ENCODE data around the gene MUTYH.

The MUTYH gene

DNA sequence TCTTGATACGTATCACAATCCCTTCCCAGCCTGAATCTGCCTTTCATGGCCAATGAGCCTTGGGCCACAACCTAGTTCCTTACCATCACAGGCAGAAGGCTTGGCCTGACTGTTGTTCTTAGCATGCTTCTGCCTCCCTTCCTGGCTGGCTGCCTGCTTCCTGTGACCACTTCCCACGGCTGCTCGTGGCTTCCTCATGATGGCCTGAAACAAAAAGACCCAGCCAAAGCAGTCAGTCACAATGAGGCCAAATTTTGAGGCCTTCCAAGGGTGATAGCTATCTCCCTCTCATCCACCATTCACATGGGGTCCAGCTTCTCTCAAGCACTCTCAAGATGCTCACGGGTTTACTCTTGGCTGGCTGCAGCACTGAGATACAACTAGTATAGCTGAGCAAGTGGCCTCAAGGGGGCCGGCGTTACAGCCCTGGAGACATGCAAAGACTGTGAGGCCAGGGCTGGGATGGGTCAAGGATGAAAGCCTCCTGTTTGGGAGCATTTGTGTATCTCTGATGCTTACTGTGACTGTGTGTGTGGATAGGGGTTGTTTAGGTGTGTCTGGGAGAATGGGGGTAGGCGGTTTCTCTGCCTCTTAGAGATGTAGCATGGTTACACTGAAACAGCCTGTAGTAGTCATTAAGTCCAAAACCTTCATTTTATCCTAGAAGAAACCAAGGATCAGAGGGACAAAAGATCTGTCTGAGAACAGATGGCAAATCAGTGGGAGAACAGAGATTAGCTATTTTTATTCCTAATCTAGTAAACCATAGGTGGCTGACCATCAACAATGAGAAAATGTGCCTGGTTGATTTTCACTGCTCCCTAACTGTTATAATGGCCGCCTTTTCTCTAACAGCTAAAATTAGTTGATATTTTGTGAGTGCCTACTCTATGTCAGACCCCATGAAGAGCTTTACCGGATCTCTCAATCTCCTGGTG lies 5.7 kb downstream of the MUTYH start:
- H2AFZ ChIP-seq (ENCODE audit: low read length, unreplicated experiment): no peak overlapping the region
- H3K27me3 ChIP-seq (ENCODE audit: insufficient read depth, low read length): no peaks in the 10 kb centered on the region
- peaks cover 6% of the 10 kb centered on the region for H3K4me1 ChIP-seq (ENCODE audit: control insufficient read depth, insufficient read depth, low read length, unreplicated experiment)
- no peak overlapping the region for H3K4me3 ChIP-seq (ENCODE audit: low read depth, low read length)
- H3K79me2 ChIP-seq (ENCODE audit: control insufficient read depth, insufficient read depth, low read length, unreplicated experiment): peaks cover 10% of the 10 kb centered on the region
- H3K36me3 ChIP-seq (ENCODE audit: insufficient read depth, low read length): peaks cover 9% of the 10 kb centered on the region
- no peak overlapping the region for H3K27ac ChIP-seq (ENCODE audit: low read depth, low read length)

GRCh38 chr1:45332346-45332720 lies 7.9 kb downstream of the MUTYH start:
- H2AFZ ChIP-seq (ENCODE audit: low read length, unreplicated experiment): no peak overlapping the region
- H3K27ac ChIP-seq (ENCODE audit: low read depth, low read length): no peak overlapping the region
- H3K4me3 ChIP-seq (ENCODE audit: low read depth, low read length): no peak overlapping the region
- peaks cover 3% of the 10 kb centered on the region; the same call in 1 of the 2 replicates for H3K36me3 ChIP-seq (ENCODE audit: insufficient read depth, low read length)
- H3K4me1 ChIP-seq (ENCODE audit: control insufficient read depth, insufficient read depth, low read length, unreplicated experiment): peaks cover 14% of the 10 kb centered on the region
- no peaks in the 10 kb centered on the region for H3K79me2 ChIP-seq (ENCODE audit: control insufficient read depth, insufficient read depth, low read length, unreplicated experiment)
- H3K27me3 ChIP-seq (ENCODE audit: insufficient read depth, low read length): no peaks in the 10 kb centered on the region

GRCh38 chr1:45331436-45332345 lies 8.5 kb downstream of the MUTYH start:
- H3K27me3 ChIP-seq (ENCODE audit: insufficient read depth, low read length): no peaks in the 10 kb centered on the region
- H3K27ac ChIP-seq (ENCODE audit: low read depth, low read length): no peak overlapping the region
- no peak overlapping the region for H3K4me3 ChIP-seq (ENCODE audit: low read depth, low read length)
- H3K79me2 ChIP-seq (ENCODE audit: control insufficient read depth, insufficient read depth, low read length, unreplicated experiment): no peaks in the 10 kb centered on the region
- peaks cover 14% of the 10 kb centered on the region for H3K4me1 ChIP-seq (ENCODE audit: control insufficient read depth, insufficient read depth, low read length, unreplicated experiment)
- no peak overlapping the region for H2AFZ ChIP-seq (ENCODE audit: low read length, unreplicated experiment)
- H3K36me3 ChIP-seq (ENCODE audit: insufficient read depth, low read length): peaks cover 3% of the 10 kb centered on the region; the same call in 1 of the 2 replicates

- Histone ChIP-seq H3K79me2 (ENCODE audit: control insufficient read depth, insufficient read depth, low read length, unreplicated experiment) (no peaks in the 10 kb centered on the region), H3K36me3 (ENCODE audit: insufficient read depth, low read length) (peaks cover 3% of the 10 kb centered on the region; the same call in 1 of the 2 replicates), H3K27ac (ENCODE audit: low read depth, low read length) (no peak overlapping the region), H2AFZ (ENCODE audit: low read length, unreplicated experiment) (no peak overlapping the region), H3K4me3 (ENCODE audit: low read depth, low read length) (no peak overlapping the region), H3K27me3 (ENCODE audit: insufficient read depth, low read length) (no peaks in the 10 kb centered on the region), H3K4me1 (ENCODE audit: control insufficient read depth, insufficient read depth, low read length, unreplicated experiment) (peaks cover 26% of the 10 kb centered on the region)
Observed at GRCh38 chr1:45329445-45329844, 10.8 kb downstream of the MUTYH start.

- no peak overlapping the region for H3K4me3 ChIP-seq (ENCODE audit: low read depth, low read length)
- H3K27ac ChIP-seq (ENCODE audit: low read depth, low read length): no peak overlapping the region
- peaks cover 26% of the 10 kb centered on the region for H3K4me1 ChIP-seq (ENCODE audit: control insufficient read depth, insufficient read depth, low read length, unreplicated experiment)
- H3K79me2 ChIP-seq (ENCODE audit: control insufficient read depth, insufficient read depth, low read length, unreplicated experiment): no peaks in the 10 kb centered on the region
- H3K27me3 ChIP-seq (ENCODE audit: insufficient read depth, low read length): no peaks in the 10 kb centered on the region
- H2AFZ ChIP-seq (ENCODE audit: low read length, unreplicated experiment): no peak overlapping the region
- H3K36me3 ChIP-seq (ENCODE audit: insufficient read depth, low read length): no peaks in the 10 kb centered on the region
Observed at GRCh38 chr1:45328680-45329079, 11.6 kb downstream of the MUTYH start.

GRCh38 chr1:45327644-45328515 lies 12.4 kb downstream of the MUTYH start:
- Histone ChIP-seq H3K27ac (ENCODE audit: low read depth, low read length) (no peak overlapping the region), H3K4me3 (ENCODE audit: low read depth, low read length) (peak overlapping the region; percentile 78), H3K27me3 (ENCODE audit: insufficient read depth, low read length) (no peaks in the 10 kb centered on the region), H3K36me3 (ENCODE audit: insufficient read depth, low read length) (no peaks in the 10 kb centered on the region), H3K79me2 (ENCODE audit: control insufficient read depth, insufficient read depth, low read length, unreplicated experiment) (no peaks in the 10 kb centered on the region), H3K4me1 (ENCODE audit: control insufficient read depth, insufficient read depth, low read length, unreplicated experiment) (peaks cover 26% of the 10 kb centered on the region), H2AFZ (ENCODE audit: low read length, unreplicated experiment) (no peak overlapping the region)

GRCh38 chr1:45326627-45327623 lies 13.3 kb downstream of the MUTYH start, which contains the start of gene HPDL:
HPDL (plus strand) TSS chr1:45326895; CDS start chr1:45327149, 254 bp downstream.
- Histone ChIP-seq H2AFZ (ENCODE audit: low read length, unreplicated experiment) (peak within 1 kb of the TSS; percentile 72), H3K27ac (ENCODE audit: low read depth, low read length) (no peak within 1 kb of the TSS), H3K4me1 (ENCODE audit: control insufficient read depth, insufficient read depth, low read length, unreplicated experiment) (peaks cover 26% of the 10 kb centered on the region), H3K4me3 (ENCODE audit: low read depth, low read length) (peak within 1 kb of the TSS; percentile 78), H3K79me2 (ENCODE audit: control insufficient read depth, insufficient read depth, low read length, unreplicated experiment) (no peaks in the 10 kb centered on the region), H3K36me3 (ENCODE audit: insufficient read depth, low read length) (no peaks in the 10 kb centered on the region), H3K27me3 (ENCODE audit: insufficient read depth, low read length) (no peaks in the 10 kb centered on the region)

- Histone ChIP-seq H3K4me3 (ENCODE audit: low read depth, low read length) (peak overlapping the region; percentile 78), H3K27ac (ENCODE audit: low read depth, low read length) (no peak overlapping the region), H3K79me2 (ENCODE audit: control insufficient read depth, insufficient read depth, low read length, unreplicated experiment) (no peaks in the 10 kb centered on the region), H3K4me1 (ENCODE audit: control insufficient read depth, insufficient read depth, low read length, unreplicated experiment) (peaks cover 26% of the 10 kb centered on the region), H3K36me3 (ENCODE audit: insufficient read depth, low read length) (no peaks in the 10 kb centered on the region), H2AFZ (ENCODE audit: low read length, unreplicated experiment) (no peak overlapping the region), H3K27me3 (ENCODE audit: insufficient read depth, low read length) (no peaks in the 10 kb centered on the region)
Observed at GRCh38 chr1:45325851-45326506, 14.3 kb downstream of the MUTYH start.

DNA sequence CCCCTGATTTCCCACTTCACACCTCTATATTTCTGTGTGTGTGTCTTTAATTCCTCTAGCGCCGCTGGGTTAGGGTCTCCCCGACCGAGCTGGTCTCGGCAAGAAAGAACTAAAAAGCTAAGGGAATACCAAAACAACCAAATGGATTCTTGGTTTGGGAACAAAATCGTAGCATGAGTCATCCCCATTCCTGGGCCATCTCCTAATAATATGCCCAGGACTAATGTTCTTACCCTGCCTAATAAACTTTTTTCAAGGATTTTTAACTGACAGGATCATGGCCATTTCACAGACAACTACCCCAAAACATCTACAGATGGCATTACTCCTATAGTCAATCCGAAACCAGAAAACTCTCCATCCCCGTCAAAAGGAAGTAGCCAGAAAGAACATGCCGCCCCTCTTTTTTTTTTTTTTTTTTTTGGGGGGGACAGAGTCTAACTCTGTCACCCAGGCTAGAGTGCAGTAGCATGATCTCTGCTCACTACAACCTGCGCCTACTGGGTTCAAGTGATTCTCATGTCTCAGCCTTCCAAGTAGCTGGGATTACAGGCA lies 17.7 kb downstream of the MUTYH start:
- Histone ChIP-seq H3K36me3 (ENCODE audit: insufficient read depth, low read length) (no peaks in the 10 kb centered on the region), H3K4me1 (ENCODE audit: control insufficient read depth, insufficient read depth, low read length, unreplicated experiment) (peaks cover 13% of the 10 kb centered on the region), H3K79me2 (ENCODE audit: control insufficient read depth, insufficient read depth, low read length, unreplicated experiment) (no peaks in the 10 kb centered on the region), H3K27ac (ENCODE audit: low read depth, low read length) (no peak overlapping the region), H2AFZ (ENCODE audit: low read length, unreplicated experiment) (no peak overlapping the region), H3K4me3 (ENCODE audit: low read depth, low read length) (no peak overlapping the region), H3K27me3 (ENCODE audit: insufficient read depth, low read length) (no peaks in the 10 kb centered on the region)
